ENCODE data around the gene ITPK1.

DNA sequence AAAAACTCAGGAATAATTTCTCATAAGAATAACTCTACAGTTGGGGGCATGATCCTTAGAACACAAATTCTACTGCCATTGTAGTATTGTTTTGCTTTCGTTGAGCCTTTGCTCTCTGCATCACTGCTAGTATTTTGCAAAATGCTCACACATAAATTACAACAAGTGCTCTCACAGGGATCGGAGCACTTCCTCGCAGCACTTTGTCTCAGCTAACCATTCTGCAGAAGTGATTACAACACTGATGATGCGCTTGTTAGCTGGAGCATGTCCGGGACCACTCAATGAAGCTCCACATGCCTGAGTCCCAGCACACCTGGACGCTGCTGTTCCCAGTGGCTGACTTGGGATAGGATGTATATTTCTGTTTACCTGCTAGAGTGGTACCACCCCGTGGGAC, 37.4 kb upstream of the ITPK1 start:
- TF ChIP-seq, protein P1, sequence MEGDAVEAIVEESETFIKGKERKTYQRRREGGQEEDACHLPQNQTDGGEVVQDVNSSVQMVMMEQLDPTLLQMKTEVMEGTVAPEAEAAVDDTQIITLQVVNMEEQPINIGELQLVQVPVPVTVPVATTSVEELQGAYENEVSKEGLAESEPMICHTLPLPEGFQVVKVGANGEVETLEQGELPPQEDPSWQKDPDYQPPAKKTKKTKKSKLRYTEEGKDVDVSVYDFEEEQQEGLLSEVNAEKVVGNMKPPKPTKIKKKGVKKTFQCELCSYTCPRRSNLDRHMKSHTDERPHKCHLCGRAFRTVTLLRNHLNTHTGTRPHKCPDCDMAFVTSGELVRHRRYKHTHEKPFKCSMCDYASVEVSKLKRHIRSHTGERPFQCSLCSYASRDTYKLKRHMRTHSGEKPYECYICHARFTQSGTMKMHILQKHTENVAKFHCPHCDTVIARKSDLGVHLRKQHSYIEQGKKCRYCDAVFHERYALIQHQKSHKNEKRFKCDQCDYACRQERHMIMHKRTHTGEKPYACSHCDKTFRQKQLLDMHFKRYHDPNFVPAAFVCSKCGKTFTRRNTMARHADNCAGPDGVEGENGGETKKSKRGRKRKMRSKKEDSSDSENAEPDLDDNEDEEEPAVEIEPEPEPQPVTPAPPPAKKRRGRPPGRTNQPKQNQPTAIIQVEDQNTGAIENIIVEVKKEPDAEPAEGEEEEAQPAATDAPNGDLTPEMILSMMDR (conservative IDR thresholded peaks at IDR 0.05 in 1 of 2, IDR thresholded peaks at IDR 0.05 in 1 of 2; ENCODE audit: extremely low read depth in 1 of 2, insufficient read depth in 1 of 2, low read depth in 1 of 2, low read length in 2 of 2): no peak
- no peak for TF ChIP-seq EZH2 (IDR thresholded peaks at IDR 0.05; ENCODE audit: borderline replicate concordance, low read length)

Measured in mammary epithelial cell (primary cell).